CD14-positive monocyte (primary cell): ENCODE results near the gene TGFBR3. TPM values are rescaled to one million over a fixed set of nuclear protein-coding genes. Genes with fewer than 3 reads are reported as not detected.

ENCODE experiments used
- DNase-seq, 3 donors: peaks; one replicate each; pipeline ENCODE4 v3.0.0-alpha.2; 2011 to 2022
- H2AFZ ChIP-seq: 2 replicates; pipeline ENCODE4 v1.6.0; 2012; ENCODE audit warnings: mild to moderate bottlenecking, low read depth, low read length, inconsistent platforms; ENCODE audit not compliant: insufficient read depth, poor library complexity, severe bottlenecking
- H3K27ac ChIP-seq, 2 donors: 1 replicate in 1 of 2; 2 replicates in 1 of 2; pipeline ENCODE4 v1.5.1; 2012 to 2013; ENCODE audit warnings: low read length in 2 of 2, control low read depth in 1 of 2, inconsistent platforms in 1 of 2, low read depth in 1 of 2, mild to moderate bottlenecking in 1 of 2
- H3K27me3 ChIP-seq, 2 donors: one replicate each; pipeline versions ENCODE4 v1.6.0 to v1.6.1; 2011 to 2013; ENCODE audit warnings: low read length in 2 of 2; ENCODE audit not compliant: control insufficient read depth in 2 of 2, insufficient read depth in 2 of 2
- H3K36me3 ChIP-seq, 2 donors: replicated peaks in 1 of 2; 1 replicate in 1 of 2; 2 replicates in 1 of 2; pipeline versions ENCODE4 v1.5.1 to v1.6.1; 2012 to 2013; ENCODE audit warnings: low read length in 2 of 2, control low read depth in 1 of 2, inconsistent platforms in 1 of 2, mild to moderate bottlenecking in 1 of 2; ENCODE audit not compliant: insufficient read depth in 2 of 2, control insufficient read depth in 1 of 2
- H3K4me1 ChIP-seq, 2 donors: 1 replicate in 1 of 2; 2 replicates in 1 of 2; pipeline versions ENCODE4 v1.5.1 to v1.6.1; 2012 to 2013; ENCODE audit warnings: low read length in 2 of 2, control low read depth in 1 of 2, inconsistent platforms in 1 of 2, mild to moderate bottlenecking in 1 of 2, moderate library complexity in 1 of 2; ENCODE audit not compliant: insufficient read depth in 2 of 2, control insufficient read depth in 1 of 2
- H3K4me2 ChIP-seq: replicated peaks from 2 replicates; pipeline ENCODE3; 2012; ENCODE audit warnings: low read length, moderate library complexity, mild to moderate bottlenecking; ENCODE audit not compliant: poor library complexity, severe bottlenecking; ENCODE audit errors: extremely low read depth
- H3K4me3 ChIP-seq, 3 experiments: fragments of 200-600 bp in 1 of 3; sonication (generic) in 1 of 3; replicated peaks in 1 of 3; 1 replicate in 2 of 3; 2 replicates in 1 of 3; pipeline ENCODE4 v1.5.1; 2011 to 2013; ENCODE audit warnings: low read length in 3 of 3, mild to moderate bottlenecking in 3 of 3, control low read depth in 2 of 3, low read depth in 2 of 3, inconsistent platforms in 1 of 3, moderate library complexity in 1 of 3
- H3K79me2 ChIP-seq: 2 replicates; pipeline ENCODE4 v1.6.0; 2012; ENCODE audit warnings: mild to moderate bottlenecking, control low read depth, inconsistent platforms, low read length, moderate library complexity; ENCODE audit not compliant: insufficient read depth
- H3K9ac ChIP-seq: 2 replicates; pipeline ENCODE4 v1.6.0; 2017; ENCODE audit warnings: low read length, mild to moderate bottlenecking; ENCODE audit not compliant: insufficient read depth, poor library complexity, severe bottlenecking
- H3K9me3 ChIP-seq, 2 donors: replicated peaks in 1 of 2; 1 replicate in 1 of 2; 2 replicates in 1 of 2; pipeline versions ENCODE4 v1.5.1 to v1.6.1; 2012 to 2013; ENCODE audit warnings: low read length in 2 of 2, control low read depth in 1 of 2; ENCODE audit not compliant: control insufficient read depth in 1 of 2, insufficient read depth in 1 of 2
- H4K20me1 ChIP-seq: 2 replicates; pipeline ENCODE4 v1.6.0; 2012; ENCODE audit warnings: mild to moderate bottlenecking, low read length, control low read depth, moderate library complexity; ENCODE audit not compliant: insufficient read depth
- H3K27ac Mint-ChIP-seq, 7 donors: one replicate each; pipeline ENCODE4 v1.8.0; 2020; ENCODE audit warnings: mild to moderate bottlenecking in 7 of 7, mixed read lengths in 7 of 7, moderate library complexity in 6 of 7, inconsistent platforms in 2 of 7
- H3K27me3 Mint-ChIP-seq, 3 donors: one replicate each; pipeline ENCODE4 v1.8.0; 2021 to 2022; ENCODE audit warnings: low read depth in 3 of 3, mild to moderate bottlenecking in 3 of 3, mixed read lengths in 3 of 3, moderate library complexity in 3 of 3, inconsistent platforms in 1 of 3
- H3K36me3 Mint-ChIP-seq, 2 donors: one replicate each; pipeline ENCODE4 v1.8.0; 2020; ENCODE audit warnings: mixed read lengths in 2 of 2, inconsistent platforms in 1 of 2, mild to moderate bottlenecking in 1 of 2
- H3K4me1 Mint-ChIP-seq: one replicate; pipeline ENCODE4 v1.8.0; 2020; ENCODE audit warnings: mild to moderate bottlenecking, mixed read lengths
- H3K4me3 Mint-ChIP-seq, 2 donors: one replicate each; pipeline ENCODE4 v1.8.0; 2020; ENCODE audit warnings: mild to moderate bottlenecking in 2 of 2, mixed read lengths in 2 of 2, moderate library complexity in 1 of 2
- H3K9me3 Mint-ChIP-seq, 7 donors: one replicate each; pipeline ENCODE4 v1.8.0; 2020 to 2022; ENCODE audit warnings: mixed read lengths in 7 of 7, mild to moderate bottlenecking in 6 of 7, moderate library complexity in 6 of 7, inconsistent platforms in 2 of 7
- CTCF ChIP-seq: fragments of 200-600 bp; IDR thresholded peaks from one replicate; pipeline ENCODE4 v1.8.0; 2022; ENCODE audit warnings: antibody characterized with exemption, mild to moderate bottlenecking
- WGBS: methylation state at CpG from one replicate; pipeline ENCODE4 v1.1.5; 2013; ENCODE audit warnings: missing lambda C conversion rate; ENCODE audit not compliant: insufficient coverage; 5-methylcytosine and 5-hydroxymethylcytosine counted together
- intact Hi-C, 2 donors: fragments of 100-400 bp; cut with micrococcal nuclease; formaldehyde crosslinking; loops; one replicate each; pipeline versions ENCODE4 v1.15.0 to v1.15.1; 2023
- polyA plus RNA-seq, 3 donors: library from polyadenylated mRNA; depleted of rRNA in 1 of 3; unstranded in 2 of 3; stranded (reverse) in 1 of 3; fragments of 300-500 nt in 2 of 3; fragments of >200 nt in 1 of 3; fragmentation: Illumina TruSeq in 2 of 3; gene quantifications; 1 replicate in 2 of 3; 2 replicates in 1 of 3; pipeline ENCODE4 v1.2.3, GENCODE V29; 2012 to 2021

The TGFBR3 gene
- polyA plus RNA-seq, 3 donors, result 0.09 to 0.28 (median 0.20) TPM

GRCh38 chr1:91766883-91767282 is 119.1 kb downstream of the TGFBR3 start:
- intact Hi-C loops, result no loop called here
- no peaks in the 10 kb centered on the region for H3K27me3 ChIP-seq
- H3K9ac ChIP-seq, result no peak overlapping the region
- no peaks in the 10 kb centered on the region for H3K36me3 ChIP-seq
- Mint-ChIP-seq H3K36me3 (no peaks in the 10 kb centered on the region), H3K9me3 (peaks cover 0 to 3% (median 0%) of the 10 kb centered on the region in 7 donors), H3K4me3 (no peak overlapping the region), H3K27ac (no peak overlapping the region), H3K27me3 (peaks cover 2 to 3% (median 2%) of the 10 kb centered on the region in 3 donors), H3K4me1 (no peaks in the 10 kb centered on the region)
- no peak overlapping the region for H3K27ac ChIP-seq
- no peaks in the 10 kb centered on the region for H3K4me1 ChIP-seq
- no peak for TF ChIP-seq CTCF
- no peak overlapping the region for H3K4me2 ChIP-seq
- DNase-seq, result no peak
- H3K79me2 ChIP-seq, result no peaks in the 10 kb centered on the region
- H2AFZ ChIP-seq, result no peak overlapping the region
- no peaks in the 10 kb centered on the region for H3K9me3 ChIP-seq
- no peak overlapping the region for H3K4me3 ChIP-seq
- WGBS, result no CpG with 5 or more reads among the region's 5 CpGs
- no peaks in the 10 kb centered on the region for H4K20me1 ChIP-seq

DNA sequence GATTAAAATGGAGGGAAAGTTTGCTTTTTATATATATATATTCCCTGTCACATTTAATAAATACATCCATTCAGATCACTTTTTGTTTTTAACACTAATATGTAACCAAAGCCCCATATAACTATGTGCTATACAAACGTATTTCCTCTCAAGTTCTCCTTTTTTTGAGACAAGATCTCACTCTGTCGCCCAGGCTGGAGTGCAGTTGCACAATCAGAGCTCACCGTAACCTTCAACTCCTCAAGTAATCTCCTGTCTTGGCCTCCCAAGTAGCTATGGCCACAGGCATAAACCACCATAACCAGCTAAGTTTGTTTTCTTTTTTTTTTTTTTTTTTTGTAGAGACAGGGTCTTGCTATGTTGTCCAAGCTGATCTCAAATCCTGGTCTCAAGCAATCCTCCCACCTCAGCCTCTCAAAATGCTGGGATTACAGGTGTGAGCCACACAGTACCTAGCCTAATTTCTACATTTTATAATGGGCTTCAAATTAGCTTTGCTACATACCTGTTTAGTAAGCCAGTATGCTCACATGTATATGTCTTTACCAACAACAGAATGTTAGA is 120.0 kb downstream of the TGFBR3 start:
- Histone ChIP-seq H3K9ac (no peak overlapping the region), H3K27me3 (no peaks in the 10 kb centered on the region), H3K4me3 (no peak overlapping the region), H3K9me3 (no peaks in the 10 kb centered on the region), H4K20me1 (no peaks in the 10 kb centered on the region), H3K79me2 (no peaks in the 10 kb centered on the region), H3K4me2 (no peak overlapping the region), H2AFZ (no peak overlapping the region), H3K4me1 (no peaks in the 10 kb centered on the region), H3K27ac (no peak overlapping the region), H3K36me3 (no peaks in the 10 kb centered on the region)
- intact Hi-C loops, result no loop called here
- peaks cover 2 to 4% (median 3%) of the 10 kb centered on the region in 3 donors for H3K27me3 Mint-ChIP-seq
- H3K4me3 Mint-ChIP-seq, result no peak overlapping the region
- TF ChIP-seq CTCF, result no peak
- no peak overlapping the region for H3K27ac Mint-ChIP-seq
- no peaks in the 10 kb centered on the region for H3K36me3 Mint-ChIP-seq
- WGBS, result 0% methylated on average over 1 of the region's 3 CpGs
- no peak for DNase-seq
- H3K4me1 Mint-ChIP-seq, result no peaks in the 10 kb centered on the region
- peaks cover 0 to 3% (median 0%) of the 10 kb centered on the region in 7 donors for H3K9me3 Mint-ChIP-seq
